Measurements from ENCODE around the gene SAA1. TPM values are rescaled to one million over a fixed set of nuclear protein-coding genes. Genes with fewer than 3 reads are reported as not detected.

SAA1 gene
- total and polyA plus RNA-seq, 2 donors (not counting 3 experiments of a cell fraction or from before 2014, with no cell fraction given): not detected

DNA sequence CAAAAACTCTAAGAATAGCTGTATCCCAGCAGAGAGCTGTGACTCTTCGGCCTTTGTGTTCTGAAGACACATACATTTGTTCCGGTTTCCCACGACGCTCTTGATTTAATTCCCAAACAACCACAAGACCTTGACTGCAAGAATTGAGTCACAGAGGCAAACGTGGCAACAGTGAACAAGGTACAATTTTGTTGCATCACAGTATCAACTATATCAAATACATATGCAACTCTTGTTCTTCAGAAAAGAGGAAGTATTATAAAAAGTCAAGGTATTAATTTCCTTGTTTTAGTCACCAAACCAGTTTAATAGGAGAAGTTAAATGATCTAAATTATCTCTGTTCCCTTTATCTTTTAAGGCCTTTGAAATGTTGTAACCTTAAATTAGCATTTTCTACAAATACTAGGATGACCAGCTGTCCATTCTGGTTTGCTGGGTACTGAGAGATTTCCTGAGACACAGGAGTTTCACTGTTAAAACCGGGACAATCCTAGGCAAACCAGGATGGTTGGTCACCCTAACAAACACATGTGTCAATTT is 44.8 kb downstream of the SAA1 start:
- no peaks in the 10 kb centered on the region for H3K4me1 ChIP-seq (ENCODE audit: control insufficient read depth, extremely low read depth, insufficient read depth, low read length)
- ChIA-PET POLR2A (no interaction called here), CTCF (interaction anchor here (0.6 kb wide), 1 partner anchor 118 kb away, joined by 3 read pairs; no protein-coding TSS in a partner anchor)
- DNase-seq (ENCODE audit: low read depth, low spot score) (no peak), FAIRE-seq (no peak)
- dilution Hi-C loops (cut with MboI; ENCODE audit: extremely low pct_ligation_motif_present, low sequenced_read_pairs) (no loop called here), intact Hi-C loops (cut with micrococcal nuclease) (no loop called here)
- no peak overlapping the region for H3K4me3 ChIP-seq (replicated peaks in 1 of 3; ENCODE audit: insufficient read depth in 1 of 3, low read depth in 1 of 3, low read length in 3 of 3)
- H3K4me2 ChIP-seq (ENCODE audit: insufficient read depth, low read length): no peak overlapping the region
- H3K27ac ChIP-seq (ENCODE audit: insufficient read depth, low read depth, low read length): no peak overlapping the region
- no peak for TF ChIP-seq POLR2AphosphoS5 (IDR thresholded peaks at IDR 0.05; ENCODE audit: insufficient read depth, low read depth, low read length)
- BruUV-seq (replicated peaks): no TSS peak
- H3K9me3 ChIP-seq (replicated peaks; ENCODE audit: control insufficient read depth, insufficient read depth, low read length): no peaks in the 10 kb centered on the region
- no peak overlapping the region for H3K9ac ChIP-seq (replicated peaks; ENCODE audit: extremely low read depth, insufficient read depth, low read length)
- no peaks in the 10 kb centered on the region for H4K20me1 ChIP-seq (replicated peaks; ENCODE audit: control insufficient read depth, extremely low read depth, insufficient read depth, low read length)
- peaks cover 2% of the 10 kb centered on the region for H3K79me2 ChIP-seq (ENCODE audit: control insufficient read depth, insufficient read depth, low read length)
- no peaks in the 10 kb centered on the region for H3K27me3 ChIP-seq (ENCODE audit: control insufficient read depth in 2 of 2, insufficient read depth in 2 of 2, low read length in 2 of 2)
- H3K36me3 ChIP-seq (ENCODE audit: control insufficient read depth in 2 of 2, extremely low read depth in 1 of 2, insufficient read depth in 2 of 2, low read length in 2 of 2): peaks cover 0 to 5% of the 10 kb centered on the region in 2 experiments
- no peak overlapping the region for H2AFZ ChIP-seq (ENCODE audit: low read depth, low read length)
- H3K9me1 ChIP-seq (replicated peaks; ENCODE audit: control insufficient read depth, extremely low read depth, insufficient read depth, low read length): no peaks in the 10 kb centered on the region

DNA sequence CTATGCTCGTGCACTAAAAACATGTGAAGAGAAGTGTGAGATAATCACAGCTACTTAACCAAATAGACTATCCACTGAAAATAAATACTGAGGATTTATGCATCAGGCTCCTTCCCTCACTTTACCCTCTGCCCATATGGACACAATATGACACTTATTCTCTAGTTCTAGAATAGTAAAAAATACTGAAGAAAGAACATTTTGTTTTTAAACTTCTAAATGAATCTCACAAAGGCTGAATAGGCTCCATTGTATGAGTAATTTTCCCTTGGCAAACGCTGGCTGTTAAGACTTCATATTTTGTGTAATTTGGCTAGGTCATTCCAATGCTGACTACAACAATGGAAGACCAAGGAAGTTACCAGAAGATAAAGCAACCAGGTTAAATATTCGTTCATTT is 45.9 kb downstream of the SAA1 start:
- BruUV-seq (replicated peaks): no TSS peak
- no peak for FAIRE-seq
- ChIA-PET CTCF (no interaction called here), POLR2A (no interaction called here)
- dilution Hi-C loops (cut with MboI; ENCODE audit: extremely low pct_ligation_motif_present, low sequenced_read_pairs): no loop called here
- TF ChIP-seq CTCF (IDR thresholded peaks at IDR 0.05; ENCODE audit: extremely low read depth in 1 of 2, insufficient read depth in 1 of 2, low read depth in 1 of 2, low read length in 2 of 2) (no peak), FOS (IDR thresholded peaks at IDR 0.05; ENCODE audit: borderline replicate concordance, insufficient read depth, low read length) (no peak)
- Histone ChIP-seq H3K4me2 (ENCODE audit: insufficient read depth, low read length) (no peak overlapping the region), H3K36me3 (ENCODE audit: control insufficient read depth in 2 of 2, extremely low read depth in 1 of 2, insufficient read depth in 2 of 2, low read length in 2 of 2) (peaks cover 0 to 7% of the 10 kb centered on the region in 2 experiments), H3K79me2 (ENCODE audit: control insufficient read depth, insufficient read depth, low read length) (peaks cover 2% of the 10 kb centered on the region), H3K27me3 (ENCODE audit: control insufficient read depth in 2 of 2, insufficient read depth in 2 of 2, low read length in 2 of 2) (no peaks in the 10 kb centered on the region), H3K9ac (replicated peaks; ENCODE audit: extremely low read depth, insufficient read depth, low read length) (no peak overlapping the region), H3K27ac (ENCODE audit: insufficient read depth, low read depth, low read length) (no peak overlapping the region), H3K4me3 (replicated peaks in 1 of 3; ENCODE audit: insufficient read depth in 1 of 3, low read depth in 1 of 3, low read length in 3 of 3) (no peak overlapping the region), H4K20me1 (replicated peaks; ENCODE audit: control insufficient read depth, extremely low read depth, insufficient read depth, low read length) (no peaks in the 10 kb centered on the region), H2AFZ (ENCODE audit: low read depth, low read length) (no peak overlapping the region), H3K4me1 (ENCODE audit: control insufficient read depth, extremely low read depth, insufficient read depth, low read length) (no peaks in the 10 kb centered on the region), H3K9me3 (replicated peaks; ENCODE audit: control insufficient read depth, insufficient read depth, low read length) (no peaks in the 10 kb centered on the region), H3K9me1 (replicated peaks; ENCODE audit: control insufficient read depth, extremely low read depth, insufficient read depth, low read length) (no peaks in the 10 kb centered on the region)
- no peak for DNase-seq (ENCODE audit: low read depth, low spot score)
- intact Hi-C loops (cut with micrococcal nuclease): no loop called here
